NCI-H2029 treated with DMSO at 0.1 percent for 48 hours (cell line): Measurements from ENCODE around the gene RANBP9.
A peak's percentile ranks its signal among the peaks of the same experiment; 100 is the strongest.

Experiments used
- DNase-seq: peaks from one replicate; lab custom pipeline; 2025; lab: John Stamatoyannopoulos, UW

Gene RANBP9

GRCh38 chr6:13677878-13678254 is 33.8 kb downstream of the RANBP9 start:
- no peak for DNase-seq

- DNase-seq: no peak
Measured at GRCh38 chr6:13676551-13677156, 35.0 kb downstream of the RANBP9 start.

GRCh38 chr6:13674533-13675190 is 37.0 kb downstream of the RANBP9 start:
- no peak for DNase-seq

GRCh38 chr6:13673825-13674444 is 37.7 kb downstream of the RANBP9 start:
- peak; percentile 45 for DNase-seq

GRCh38 chr6:13673368-13673767 is 38.3 kb downstream of the RANBP9 start:
- no peak for DNase-seq

GRCh38 chr6:13672904-13673303 is 38.7 kb downstream of the RANBP9 start:
- no peak for DNase-seq

- no peak for DNase-seq
Measured at GRCh38 chr6:13671548-13672127, 40.0 kb downstream of the RANBP9 start.

- no peak for DNase-seq
Measured at GRCh38 chr6:13669476-13669875, 42.2 kb downstream of the RANBP9 start.

- no peak for DNase-seq
Measured at GRCh38 chr6:13668291-13668928, 43.2 kb downstream of the RANBP9 start.

GRCh38 chr6:13667655-13668054 is 44.0 kb downstream of the RANBP9 start:
- no peak for DNase-seq

- DNase-seq: no peak
Measured at GRCh38 chr6:13666194-13667105, 45.2 kb downstream of the RANBP9 start.

- no peak for DNase-seq
Measured at GRCh38 chr6:13664703-13665352, 46.8 kb downstream of the RANBP9 start.

- no peak for DNase-seq
Measured at GRCh38 chr6:13663986-13664385, 47.6 kb downstream of the RANBP9 start.

- peak; percentile 33 for DNase-seq
Measured at GRCh38 chr6:13662651-13663334, 48.8 kb downstream of the RANBP9 start.

GRCh38 chr6:13661647-13662046 is 50.0 kb downstream of the RANBP9 start:
- DNase-seq: no peak

- DNase-seq: no peak
Measured at GRCh38 chr6:13660893-13661292, 50.7 kb downstream of the RANBP9 start.

GRCh38 chr6:13660273-13660672 is 51.4 kb downstream of the RANBP9 start:
- DNase-seq: no peak

GRCh38 chr6:13655700-13656099 is 55.9 kb downstream of the RANBP9 start:
- no peak for DNase-seq

GRCh38 chr6:13654496-13654895 is 57.1 kb downstream of the RANBP9 start:
- no peak for DNase-seq

- DNase-seq: no peak
Measured at GRCh38 chr6:13653296-13653695, 58.3 kb downstream of the RANBP9 start.

- no peak for DNase-seq
Measured at GRCh38 chr6:13649393-13649792, 62.2 kb downstream of the RANBP9 start.
